Transverse colon (tissue), 4 donors: ENCODE data around the gene CACNA1G. TPM values are rescaled to one million over a fixed set of nuclear protein-coding genes. Genes with fewer than 3 reads are reported as not detected.

Experiments used
- DNase-seq: peaks from one replicate; pipeline ENCODE4 v3.0.0-alpha.2; 2019
- H3K27ac ChIP-seq, 4 donors: fragments of 200-600 bp; sonication (generic); 2 replicates each; pipeline ENCODE4 v1.5.1; 2016 to 2018; ENCODE audit warnings: inconsistent platforms in 4 of 4
- H3K27me3 ChIP-seq: fragments of 200-600 bp; sonication (generic); 2 replicates; pipeline ENCODE4 v1.5.1; 2017; ENCODE audit warnings: inconsistent platforms
- H3K36me3 ChIP-seq, 4 donors: fragments of 200-600 bp; sonication (generic); 2 replicates each; pipeline ENCODE4 v1.5.1; 2017 to 2019; ENCODE audit warnings: inconsistent platforms in 4 of 4
- H3K4me1 ChIP-seq, 4 donors: fragments of 200-600 bp; sonication (generic); 2 replicates each; pipeline ENCODE4 v1.5.1; 2017 to 2020; ENCODE audit warnings: inconsistent platforms in 4 of 4
- H3K4me3 ChIP-seq, 4 donors: fragments of 200-600 bp; sonication (generic); 1 replicate in 1 of 4; 2 replicates in 3 of 4; pipeline versions ENCODE4 v1.5.1 to v1.6.1; 2017 to 2019; ENCODE audit warnings: inconsistent platforms in 4 of 4
- H3K9me3 ChIP-seq, 2 donors: fragments of 200-600 bp; sonication (generic); 2 replicates each; pipeline ENCODE4 v1.5.1; 2017 to 2019; ENCODE audit warnings: inconsistent platforms in 2 of 2
- CTCF ChIP-seq, 5 experiments: fragments of 200-600 bp in 3 of 5; fragments of 450-650 bp in 2 of 5; sonication (generic) in 3 of 5; IDR thresholded peaks; 1 replicate in 2 of 5; 2 replicates in 3 of 5; pipeline ENCODE4 v1.5.1; 2016 to 2017; ENCODE audit warnings: antibody characterized with exemption in 5 of 5, inconsistent platforms in 3 of 5, mild to moderate bottlenecking in 2 of 5, moderate library complexity in 1 of 5
- EP300 ChIP-seq: sonication (generic); formaldehyde crosslinking; IDR thresholded peaks from one replicate; pipeline ENCODE4 v1.6.1; 2017; ENCODE audit warnings: antibody characterized with exemption, low read depth
- POLR2A ChIP-seq: fragments of 450-650 bp; IDR thresholded peaks from one replicate; pipeline ENCODE4 v1.6.1; 2016; ENCODE audit warnings: antibody characterized with exemption, mild to moderate bottlenecking, moderate library complexity
- POLR2AphosphoS5 ChIP-seq, 3 donors: sonication (generic); formaldehyde crosslinking; IDR thresholded peaks; one replicate each; pipeline ENCODE4 v1.6.1; 2016; ENCODE audit warnings: antibody characterized with exemption in 3 of 3
- WGBS, 2 donors: methylation state at CpG; one replicate each; pipeline ENCODE4 v1.1.5; 2018; ENCODE audit warnings: low coverage in 1 of 2; 5-methylcytosine and 5-hydroxymethylcytosine counted together
- in situ Hi-C, 4 donors: fragments of 200-750 bp; cut with MboI; loops; one replicate each; pipeline versions ENCODE4 v1.15.0 to v1.15.1; 2017; ENCODE audit warnings: low sequenced_read_pairs in 3 of 4, low pct_ligation_motif_present in 1 of 4, low pct_unique_long_range_greater_than_20kb in 1 of 4
- intact Hi-C: fragments of 100-400 bp; cut with DNase I; formaldehyde crosslinking; loops from one replicate; pipeline ENCODE4 v1.15.1; 2023; ENCODE audit warnings: low total_unique reads
- total RNA-seq, 4 donors: library from RNA; depleted of rRNA; stranded (reverse); fragments of >200 nt; gene quantifications; one replicate each; pipeline ENCODE4 v1.1.0, GENCODE V29; 2016

Gene CACNA1G
- total RNA-seq, 4 donors from 2014 or later: 0.14 TPM; not detected in 3

- TF ChIP-seq EP300: no peak
- no peak for TF ChIP-seq CTCF (IDR thresholded peaks at IDR 0.05)
- TF ChIP-seq POLR2A: no peak
- TF ChIP-seq POLR2AphosphoS5 (IDR thresholded peaks at IDR 0.05): no peak
- in situ Hi-C loops (loop anchor here in 1 of 4 donors (10.0 kb wide), 1 partner anchor 77 kb away; the partner anchor contains the start of gene SPATA20), intact Hi-C loops (no loop called here)
- DNase-seq: no peak
- Histone ChIP-seq H3K27ac (no peak overlapping the region), H3K4me3 (no peak overlapping the region), H3K27me3 (no peaks in the 10 kb centered on the region), H3K9me3 (no peaks in the 10 kb centered on the region), H3K36me3 (no peaks in the 10 kb centered on the region), H3K4me1 (peaks cover 0 to 8% (median 0%) of the 10 kb centered on the region in 4 donors)
- WGBS, 2 donors: 78% methylated on average over 16 of the region's 16 CpGs; no CpG with 5 or more reads in 1 of the 2 donors
These were observed 61.1 kb downstream of the CACNA1G start for GRCh38 chr17:50621574-50622031.

GRCh38 chr17:50624321-50624934 is 63.9 kb downstream of the CACNA1G start:
- no peak for DNase-seq
- 82% methylated on average over 5 of the region's 7 CpGs; no CpG with 5 or more reads in 1 of the 2 donors for WGBS, 2 donors
- no peaks in the 10 kb centered on the region for H3K36me3 ChIP-seq
- in situ Hi-C loops (loop anchor here in 1 of 4 donors (10.0 kb wide), 1 partner anchor 80 kb away; the partner anchor contains the start of gene SPATA20), intact Hi-C loops (no loop called here)
- no peak overlapping the region for H3K4me3 ChIP-seq
- H3K4me1 ChIP-seq: peaks cover 0 to 26% (median 16%) of the 10 kb centered on the region in 4 donors
- H3K27me3 ChIP-seq: peaks cover under 1% of the 10 kb centered on the region
- TF ChIP-seq EP300 (no peak), CTCF (IDR thresholded peaks at IDR 0.05) (no peak), POLR2A (no peak), POLR2AphosphoS5 (IDR thresholded peaks at IDR 0.05) (no peak)
- no peak overlapping the region for H3K27ac ChIP-seq
- no peaks in the 10 kb centered on the region for H3K9me3 ChIP-seq

GRCh38 chr17:50625032-50625871 is 64.7 kb downstream of the CACNA1G start:
- WGBS, 2 donors: 40 to 79% methylated on average over 1 to 19 of the region's 19 CpGs
- in situ Hi-C loops (loop anchor here in 1 of 4 donors (10.0 kb wide), 1 partner anchor 80 kb away; the partner anchor contains the start of gene SPATA20), intact Hi-C loops (loop anchor here (5.0 kb wide), 1 partner anchor 78 kb away; the partner anchor contains the start of gene SPATA20)
- Histone ChIP-seq H3K4me3 (no peak overlapping the region), H3K27me3 (peaks cover 3% of the 10 kb centered on the region), H3K27ac (no peak overlapping the region), H3K36me3 (no peaks in the 10 kb centered on the region), H3K9me3 (no peaks in the 10 kb centered on the region), H3K4me1 (peaks cover 0 to 34% (median 23%) of the 10 kb centered on the region in 4 donors)
- no peak for TF ChIP-seq CTCF (IDR thresholded peaks at IDR 0.05)
- TF ChIP-seq POLR2A: no peak
- no peak for TF ChIP-seq POLR2AphosphoS5 (IDR thresholded peaks at IDR 0.05)
- TF ChIP-seq EP300: no peak
- DNase-seq: no peak
